ENCODE results near the gene BMP5.
"Not testable (repeated sequence)": the region's sequence is repeated elsewhere in the genome, so short reads cannot be mapped to it uniquely, and the experiment has no call there.

BMP5 gene

DNA sequence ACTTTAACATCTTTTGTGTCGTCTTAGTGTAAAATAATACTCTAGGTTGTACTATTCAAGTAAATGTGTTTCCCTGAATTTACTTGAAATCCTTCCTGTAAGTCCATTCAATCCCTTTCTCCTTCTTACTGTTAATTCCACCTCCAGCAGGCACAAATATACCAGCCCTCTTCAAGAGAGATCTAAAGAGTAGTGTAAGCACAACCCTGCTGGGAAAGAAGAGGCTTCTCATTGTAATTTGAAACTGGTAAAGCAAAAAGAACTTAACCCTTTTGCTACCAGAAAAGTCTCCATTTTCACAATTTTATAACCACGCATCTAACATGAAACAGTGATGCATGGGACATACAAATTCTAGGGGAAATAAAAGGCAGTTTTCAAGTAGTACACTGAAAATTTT, at the start of gene BMP5:
BMP5 (minus strand) TSS at position 191 of the 400 bp plus-strand sequence. CDS start 725 bp downstream, outside the sequence.
- DNase-seq, result no peak

DNA sequence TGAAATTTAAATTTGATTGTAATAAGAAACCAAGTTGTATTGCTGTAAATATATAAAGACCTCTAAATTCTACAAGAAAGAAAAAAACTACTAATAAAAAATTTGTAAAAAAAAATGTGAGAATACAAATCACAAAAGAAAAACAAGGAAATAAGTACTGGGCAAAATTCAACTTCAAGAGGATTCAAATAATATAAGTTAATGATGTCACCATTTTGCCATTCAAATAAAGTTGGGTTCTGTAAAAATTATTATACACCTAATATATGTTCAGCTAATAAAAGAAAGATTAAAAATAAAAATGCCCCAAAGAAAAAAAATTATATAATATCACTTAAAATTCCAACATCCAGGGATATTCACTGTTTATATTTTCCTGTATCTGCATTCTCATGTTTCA, 47.0 kb upstream of the BMP5 start:
- no peak for DNase-seq

DNA sequence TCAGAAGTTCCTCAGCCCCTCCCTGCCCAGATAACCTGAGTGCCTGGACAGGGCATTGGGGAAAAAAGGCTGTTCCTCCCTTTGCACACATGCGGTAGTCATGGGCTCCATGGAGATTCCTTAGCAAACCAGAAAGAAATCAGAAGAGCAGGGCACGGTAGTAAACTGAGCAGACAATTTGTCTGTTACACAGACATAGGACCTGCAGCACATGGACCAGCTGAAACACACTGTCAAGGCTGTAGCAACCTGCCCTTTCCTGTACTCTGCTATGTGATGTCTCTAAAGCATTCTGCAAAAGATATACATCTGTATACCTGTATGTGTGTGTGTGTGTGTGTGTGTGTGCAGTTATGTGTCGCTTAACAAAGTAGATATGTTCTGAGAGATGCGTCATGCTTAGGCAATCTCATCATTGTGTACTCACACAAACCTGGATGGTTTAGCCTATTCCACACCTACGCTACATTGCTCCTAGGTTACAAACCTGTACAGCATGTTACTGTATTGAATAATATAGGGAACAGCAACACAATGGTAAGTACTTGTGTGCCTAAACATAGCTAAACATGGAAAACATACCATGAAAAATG, 44.4 kb upstream of the BMP5 start:
- no peak for DNase-seq

DNA sequence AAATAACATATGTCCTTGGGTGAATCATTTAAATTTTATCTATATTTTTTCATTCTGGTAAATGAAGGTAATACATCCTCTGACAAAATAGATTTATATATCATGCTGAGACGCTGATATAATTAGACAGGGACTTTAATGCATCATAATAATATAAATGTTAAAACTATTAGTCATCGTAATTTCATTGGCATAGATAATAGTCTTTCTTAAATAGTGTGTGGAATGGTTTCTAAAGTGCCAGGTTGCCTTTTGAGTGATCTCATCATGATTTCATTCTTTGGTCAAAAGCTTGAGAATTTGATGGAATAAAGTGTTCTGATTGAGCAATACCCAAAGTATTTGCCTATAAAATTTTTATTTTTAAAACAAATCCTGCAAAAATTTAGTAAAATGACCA, 43.2 kb upstream of the BMP5 start:
- DNase-seq, result no peak

DNA sequence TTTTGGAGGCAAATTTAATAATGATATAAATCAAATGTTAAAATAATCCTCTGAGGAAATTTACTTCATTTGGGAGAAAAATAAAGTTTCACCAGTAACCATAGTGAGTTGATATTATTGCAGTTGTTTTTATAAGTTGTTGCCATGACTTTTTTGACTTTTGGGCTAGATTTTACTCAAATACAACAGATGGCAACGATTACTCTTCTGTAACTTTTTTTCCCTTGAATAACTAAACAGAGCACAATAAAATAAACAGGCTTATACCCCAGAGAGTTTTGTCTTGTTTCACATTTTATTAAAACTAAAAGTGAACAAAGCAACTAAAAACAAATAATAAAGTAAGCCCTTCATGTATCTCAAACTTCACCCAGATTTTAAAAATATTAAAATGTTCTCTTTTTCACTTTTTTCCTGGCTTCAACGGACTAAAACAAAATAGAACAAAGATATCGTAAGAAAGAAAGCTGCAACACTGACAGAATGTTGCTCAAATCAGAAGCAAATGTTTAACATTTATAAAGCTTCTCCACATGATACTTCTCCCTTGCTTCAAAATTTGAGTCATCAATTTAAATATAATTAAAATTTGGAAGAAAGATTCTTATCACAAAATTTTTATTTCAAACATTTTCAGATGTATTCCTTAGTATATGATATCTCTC, 42.5 kb upstream of the BMP5 start:
- no peak for DNase-seq

DNA sequence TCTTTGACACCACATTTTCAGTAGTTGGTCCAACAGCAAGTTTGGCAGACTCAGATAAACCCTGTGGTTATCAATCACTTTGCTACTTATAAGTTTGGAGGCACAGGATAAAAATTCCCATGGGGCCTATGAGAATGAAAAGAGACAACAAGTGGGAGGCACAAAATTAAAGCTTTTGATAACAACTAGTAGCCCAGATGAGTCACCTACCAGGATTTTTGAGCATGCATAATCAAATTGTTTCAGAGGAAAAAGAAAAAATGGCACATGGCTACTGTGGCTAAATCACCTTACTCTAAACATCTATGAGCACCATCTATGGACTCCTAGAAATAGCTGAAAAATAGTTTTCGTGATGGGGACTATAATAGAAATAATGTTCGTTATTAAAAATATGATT, 40.8 kb upstream of the BMP5 start:
- DNase-seq, result no peak

DNA sequence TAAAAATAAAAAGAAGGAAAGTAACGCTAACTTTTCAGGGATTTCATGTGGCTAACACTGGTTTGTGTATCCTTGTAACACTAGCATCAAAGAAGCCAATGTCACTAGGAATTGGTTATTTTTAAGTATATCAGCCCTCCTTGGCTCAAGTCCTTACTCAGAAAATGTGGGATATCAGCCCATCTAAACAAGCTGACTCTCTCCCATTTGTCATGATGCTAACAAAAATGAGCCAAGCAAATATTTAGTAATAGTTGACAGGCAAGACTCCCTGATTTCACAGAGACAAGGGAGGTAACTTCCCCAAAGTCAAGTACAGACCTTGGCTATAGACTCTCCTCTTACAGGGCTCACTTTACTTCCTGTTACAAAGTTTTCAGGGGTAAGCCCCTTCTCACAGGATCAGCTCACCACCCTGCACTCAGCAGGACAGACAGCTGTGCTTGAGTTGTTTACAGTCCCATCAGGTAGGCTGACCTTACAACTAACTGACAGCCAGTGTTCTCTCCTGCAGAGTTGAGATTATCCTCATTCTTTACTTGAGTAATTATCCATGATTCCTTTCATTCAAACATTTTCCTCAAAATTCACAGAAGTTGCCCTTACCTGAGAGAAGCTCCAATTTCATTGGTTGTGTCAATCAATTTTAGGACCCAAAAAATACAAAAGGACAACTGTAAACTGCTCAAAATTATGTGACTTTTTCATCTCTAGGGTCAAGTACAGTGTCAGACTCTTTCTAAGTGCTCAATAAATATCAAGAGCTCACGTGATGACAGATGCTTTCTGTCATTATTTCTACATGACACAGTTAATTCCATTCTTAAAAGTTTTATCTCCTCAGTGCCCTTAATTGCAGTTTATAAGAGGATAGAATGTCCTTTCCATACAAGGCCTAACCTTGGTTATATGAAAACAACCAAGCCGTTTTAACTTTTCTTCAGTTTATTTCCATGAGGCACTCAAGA, 38.1 kb upstream of the BMP5 start:
- no peak for DNase-seq

DNA sequence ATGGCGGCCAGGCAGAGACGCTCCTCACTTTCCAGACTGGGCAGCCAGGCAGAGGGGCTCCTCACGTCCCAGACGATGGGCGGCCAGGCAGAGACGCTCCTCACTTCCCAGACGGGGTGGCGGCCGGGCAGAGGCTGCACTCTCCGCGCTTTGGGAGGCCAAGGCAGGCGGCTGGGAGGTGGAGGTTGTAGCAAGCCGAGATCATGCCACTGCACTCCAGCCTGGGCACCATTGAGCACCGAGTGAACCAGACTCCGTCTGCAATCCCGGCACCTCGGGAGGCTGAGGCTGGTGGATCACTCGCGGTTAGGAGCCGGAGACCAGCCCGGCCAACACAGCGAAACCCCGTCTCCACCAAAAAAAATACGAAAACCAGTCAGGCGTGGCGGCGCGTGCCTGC, 35.1 kb upstream of the BMP5 start:
- DNase-seq, result not testable (repeated sequence)

DNA sequence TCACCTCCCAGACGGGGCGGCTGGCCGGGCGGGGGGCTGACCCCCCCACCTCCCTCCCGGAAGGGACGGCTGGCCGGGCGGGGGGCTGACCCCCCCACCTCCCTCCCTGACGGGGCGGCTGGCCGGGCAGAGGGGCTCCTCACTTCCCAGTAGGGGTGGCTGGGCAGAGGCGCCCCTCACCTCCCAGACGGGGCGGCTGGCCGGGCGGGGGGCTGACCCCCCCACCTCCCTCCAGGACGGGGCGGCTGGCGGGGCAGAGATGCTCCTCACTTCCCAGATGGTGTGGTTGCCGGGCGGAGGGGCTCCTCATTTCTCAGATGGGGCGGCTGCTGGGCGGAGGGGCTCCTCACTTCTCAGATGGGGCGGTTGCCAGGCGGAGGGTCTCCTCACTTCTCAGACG, 34.5 kb upstream of the BMP5 start:
- not testable (repeated sequence) for DNase-seq

DNA sequence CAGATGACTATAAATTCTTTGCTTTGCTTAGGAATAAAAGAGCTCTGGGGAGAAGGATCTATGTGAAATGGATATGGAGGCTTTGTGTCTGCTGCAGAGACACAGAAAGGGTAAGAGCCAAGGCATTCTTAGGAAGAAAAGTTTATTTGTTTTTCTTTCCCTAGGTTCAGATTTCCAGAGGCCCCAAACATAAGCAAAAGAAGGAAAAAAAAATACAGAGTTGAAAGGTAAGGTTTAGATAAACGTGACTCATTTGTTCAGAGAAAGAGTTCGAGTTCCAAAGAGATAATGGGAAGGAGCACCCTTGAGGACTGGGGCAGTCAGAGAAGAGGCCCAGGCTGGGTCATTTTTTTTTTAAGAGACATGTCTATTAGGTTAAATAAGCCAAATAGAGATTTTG, 27.4 kb upstream of the BMP5 start:
- DNase-seq, result no peak

DNA sequence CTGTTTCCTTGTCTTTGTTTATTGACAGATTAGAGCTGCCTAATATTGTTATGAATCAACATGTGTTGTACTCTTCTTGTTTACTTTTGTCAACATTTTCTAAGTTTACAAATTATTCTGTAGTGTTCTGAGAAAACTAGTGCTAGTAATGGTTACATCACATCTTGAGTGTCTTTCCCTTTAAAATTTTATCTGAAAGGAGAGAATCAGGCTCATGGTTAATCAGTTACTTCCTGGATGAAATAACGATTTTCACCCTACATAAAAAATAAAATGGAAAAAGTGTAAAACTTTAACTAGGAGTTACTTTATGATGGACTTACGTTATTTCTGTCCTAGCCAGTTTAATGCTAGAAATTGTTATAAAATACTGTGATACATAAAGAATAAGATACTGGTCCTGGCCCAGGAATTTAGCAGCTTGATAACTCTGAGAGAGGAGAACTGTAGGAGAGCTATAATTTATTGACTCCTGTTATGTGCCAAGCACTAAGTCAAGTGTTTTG, 26.4 kb upstream of the BMP5 start:
- DNase-seq, result no peak

DNA sequence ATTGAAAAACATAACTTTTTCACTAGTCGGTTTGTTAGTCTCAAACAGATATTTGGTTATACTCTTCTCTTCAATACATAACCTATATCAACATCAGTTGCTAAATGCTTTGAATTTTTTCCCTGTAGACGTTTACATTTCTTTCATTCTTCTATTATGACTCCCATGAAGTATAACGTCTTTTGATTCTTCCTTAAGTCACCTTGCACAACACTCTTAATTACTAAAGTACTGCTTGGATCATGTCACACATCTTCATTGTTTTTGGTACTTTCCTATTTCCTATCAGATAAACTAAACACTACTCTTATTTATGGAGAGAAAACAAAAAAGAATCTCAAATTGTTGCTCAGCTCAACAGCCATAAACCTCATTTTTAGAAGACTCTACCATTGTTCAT, 23.0 kb upstream of the BMP5 start:
- DNase-seq, result no peak

DNA sequence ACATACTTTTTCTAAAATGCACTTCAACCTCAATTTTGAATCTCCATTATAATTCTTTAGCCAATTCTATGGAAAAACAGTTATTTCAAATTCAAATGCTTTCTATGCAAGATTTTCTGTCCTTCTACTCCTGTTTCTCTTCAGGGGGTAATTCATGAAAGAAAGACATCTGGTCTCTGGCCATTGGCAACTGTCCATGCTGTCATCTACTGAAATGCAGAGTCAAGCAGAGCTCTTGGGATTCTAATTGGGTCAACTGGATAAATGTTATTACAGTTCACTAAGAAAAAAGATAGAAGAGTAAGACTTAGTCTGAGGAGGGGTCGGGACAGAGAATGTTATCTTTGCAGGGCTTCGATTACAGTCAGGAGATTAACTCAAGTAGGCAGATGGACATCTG, 22.0 kb upstream of the BMP5 start:
- DNase-seq, result no peak

DNA sequence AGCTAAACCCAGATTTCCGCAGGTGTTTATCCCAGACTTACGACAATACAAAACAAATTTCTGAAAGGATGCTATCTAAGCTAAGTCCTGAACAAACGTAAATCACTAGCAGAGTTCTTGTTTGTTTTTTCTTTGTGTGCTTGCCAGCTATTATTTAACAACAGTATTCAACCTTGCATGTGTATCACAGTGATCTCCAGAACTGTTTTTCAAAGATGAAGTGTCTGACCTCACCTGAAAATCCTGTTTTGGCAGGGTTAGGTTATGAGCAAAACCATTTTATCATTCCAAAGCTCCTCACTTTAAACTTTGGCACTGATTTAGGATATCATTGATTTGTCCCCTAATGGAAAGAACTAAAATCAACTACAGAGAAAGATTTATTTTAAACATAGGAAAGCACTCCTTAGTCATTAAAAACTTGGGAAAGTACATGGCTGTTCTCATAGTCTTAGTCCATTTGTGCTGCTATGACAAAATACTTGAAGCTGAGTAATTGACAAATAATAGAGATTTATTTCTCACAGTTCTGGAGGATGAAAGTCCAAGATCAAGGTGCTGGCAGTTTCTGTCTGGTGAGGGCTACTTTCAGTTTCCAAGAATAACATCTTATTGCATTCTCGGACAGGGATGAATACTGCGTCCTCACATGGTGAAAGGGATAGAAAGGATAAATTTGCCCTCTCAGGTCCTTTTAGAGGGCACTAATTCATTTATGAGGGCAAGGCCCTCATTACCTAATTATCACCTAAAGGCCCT, 20.8 kb upstream of the BMP5 start:
- DNase-seq, result no peak

DNA sequence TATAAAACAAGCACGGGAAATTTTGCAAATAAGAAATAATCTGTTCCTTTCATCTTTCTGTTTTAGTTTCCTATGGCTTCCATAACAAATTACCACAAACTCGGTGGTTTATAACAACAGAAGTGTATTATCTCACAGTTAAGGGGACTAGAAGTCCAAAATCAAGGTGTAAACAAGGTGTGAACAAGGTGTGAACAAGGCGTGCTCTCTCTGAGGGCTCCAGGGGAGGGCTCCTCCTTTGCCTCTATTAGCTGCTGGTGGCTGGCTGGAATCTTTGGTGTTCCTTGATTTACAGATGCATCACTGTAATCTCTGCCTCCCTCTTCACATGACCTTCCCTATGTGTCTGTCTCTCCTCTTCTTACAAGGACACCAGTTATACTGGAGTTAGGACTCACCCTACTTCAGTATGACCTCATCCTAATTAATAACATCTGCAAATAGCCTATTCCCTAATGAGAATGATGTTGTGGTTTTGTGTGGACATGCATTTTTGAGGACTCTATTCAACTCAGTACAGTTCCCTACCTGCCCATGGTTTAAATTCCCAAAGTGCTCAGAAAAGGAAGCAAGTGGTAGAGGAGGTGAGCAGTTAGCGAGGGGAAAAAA, 17.5 kb upstream of the BMP5 start:
- no peak for DNase-seq

DNA sequence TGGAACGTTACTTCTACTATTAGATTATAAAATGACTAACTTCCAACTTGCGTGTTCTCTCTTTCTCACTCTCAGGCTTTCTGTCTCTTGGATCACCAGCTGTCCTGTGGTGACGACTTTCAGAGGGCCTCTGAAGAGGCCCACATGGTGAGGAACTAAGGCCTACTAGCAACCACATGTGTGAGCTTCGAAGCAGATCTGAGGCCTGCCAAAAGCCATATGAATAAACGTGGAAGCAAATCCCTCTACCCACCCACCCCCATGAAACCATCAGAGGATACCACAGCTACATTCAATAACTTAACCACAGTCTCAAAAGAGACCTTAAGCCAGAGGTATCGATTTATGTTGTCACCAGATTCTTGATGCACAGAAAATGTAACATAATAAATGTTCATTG, 13.5 kb upstream of the BMP5 start:
- no peak for DNase-seq

DNA sequence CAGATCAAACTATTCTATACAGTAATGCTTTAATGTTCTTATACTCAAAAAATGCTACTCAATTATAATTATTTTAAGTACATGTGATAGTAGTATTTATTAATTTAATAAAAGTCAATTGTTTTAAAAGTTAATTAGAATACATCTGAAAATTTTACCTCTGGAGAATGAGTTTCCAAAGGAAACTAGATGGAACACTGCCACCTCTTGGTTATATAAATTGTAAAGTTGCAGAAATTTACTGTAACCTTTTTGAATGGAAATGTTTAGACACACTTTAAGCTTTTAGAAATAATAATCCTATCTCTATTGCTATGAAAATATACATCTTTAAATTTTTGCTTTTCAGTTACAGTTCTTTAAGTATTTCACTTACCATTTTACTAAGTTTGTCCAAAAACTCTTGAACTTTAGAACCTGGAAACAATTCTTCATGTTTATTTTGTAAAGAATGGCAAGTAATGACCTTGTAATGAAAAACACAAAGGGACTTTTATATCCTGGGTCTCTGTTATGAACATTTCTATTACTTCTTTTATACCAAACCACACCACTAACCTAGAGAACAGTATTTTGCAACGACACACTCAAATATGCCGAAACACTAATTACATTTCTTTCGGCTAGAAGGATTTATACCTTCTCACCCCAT, 10.9 kb upstream of the BMP5 start:
- DNase-seq, result no peak

DNA sequence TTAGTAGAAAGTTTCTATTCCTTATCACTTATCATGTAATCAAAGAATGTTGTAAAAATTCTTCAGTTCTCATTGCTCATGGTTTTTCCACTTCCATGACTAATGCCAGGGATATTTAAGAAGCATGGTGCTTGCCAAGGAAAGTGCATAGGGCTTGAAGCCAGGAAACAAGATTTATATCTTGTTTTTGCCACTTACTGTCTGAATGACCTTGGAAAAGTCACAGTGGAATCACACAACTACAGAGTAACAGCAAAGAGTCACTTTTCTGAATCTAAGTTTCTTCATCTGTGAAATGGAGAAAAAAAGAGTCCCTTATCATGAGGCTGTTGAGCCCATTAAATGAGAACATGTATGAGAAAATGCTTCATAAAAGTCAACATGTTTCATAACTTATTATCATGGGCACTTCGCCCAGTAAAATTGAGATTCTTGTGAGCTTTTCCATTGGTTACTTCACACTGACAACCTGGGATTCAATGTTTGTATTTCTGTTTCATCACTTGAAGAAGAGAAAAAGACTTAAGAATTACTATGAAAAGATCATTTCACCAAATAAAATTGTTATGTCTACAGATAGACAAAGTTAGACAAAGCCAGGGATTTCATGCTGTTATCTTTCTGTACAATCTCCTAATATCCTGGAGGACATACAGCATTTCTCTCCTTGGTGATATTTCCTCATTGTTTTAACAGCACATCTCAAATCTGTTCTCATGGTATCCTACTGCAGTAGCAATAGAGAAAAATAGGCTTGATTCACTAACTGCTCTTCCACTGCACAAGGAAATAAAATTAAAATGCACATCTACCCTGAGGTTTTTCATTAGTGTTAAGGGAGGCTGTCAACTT, 7.6 kb upstream of the BMP5 start:
- DNase-seq, result no peak

DNA sequence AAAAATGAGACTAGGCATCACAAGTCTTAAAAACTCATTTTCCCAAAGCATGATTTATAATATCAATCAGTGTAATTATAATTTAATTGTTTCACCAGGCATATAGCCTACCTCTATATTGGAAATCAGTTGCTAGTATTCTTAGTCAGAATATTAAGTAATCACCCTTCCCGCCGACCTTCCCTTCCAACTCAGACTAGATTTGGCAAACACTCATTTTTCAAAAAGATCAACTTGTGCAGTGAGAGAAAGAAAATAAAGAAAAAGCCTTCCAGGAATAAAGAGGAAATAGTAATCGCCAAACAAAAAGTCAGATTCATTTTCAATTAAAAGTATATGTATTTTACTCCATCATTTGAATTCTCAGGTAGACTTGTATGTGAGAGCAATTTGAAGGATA, 1.9 kb upstream of the BMP5 start:
- DNase-seq, result no peak

DNA sequence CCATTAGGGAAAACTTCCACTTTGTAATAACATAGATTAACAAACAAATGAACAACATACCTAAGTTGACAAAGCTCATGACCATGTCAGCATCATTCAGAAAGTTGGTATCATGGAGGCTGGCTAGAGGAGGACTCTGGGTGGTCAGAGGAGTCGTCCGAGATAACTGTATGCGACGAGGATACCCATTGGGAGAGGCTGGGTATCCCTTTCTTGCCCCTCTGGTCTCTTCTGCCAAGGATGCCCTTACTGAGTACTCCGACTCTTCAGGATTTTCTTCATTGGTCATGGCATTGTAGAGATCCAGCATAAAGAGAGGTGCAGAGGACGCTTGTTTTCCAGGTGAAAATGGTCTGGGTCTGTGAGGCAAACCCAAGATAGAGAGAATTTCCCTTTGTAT, 1.1 kb downstream of the BMP5 start:
- no peak for DNase-seq

DNA sequence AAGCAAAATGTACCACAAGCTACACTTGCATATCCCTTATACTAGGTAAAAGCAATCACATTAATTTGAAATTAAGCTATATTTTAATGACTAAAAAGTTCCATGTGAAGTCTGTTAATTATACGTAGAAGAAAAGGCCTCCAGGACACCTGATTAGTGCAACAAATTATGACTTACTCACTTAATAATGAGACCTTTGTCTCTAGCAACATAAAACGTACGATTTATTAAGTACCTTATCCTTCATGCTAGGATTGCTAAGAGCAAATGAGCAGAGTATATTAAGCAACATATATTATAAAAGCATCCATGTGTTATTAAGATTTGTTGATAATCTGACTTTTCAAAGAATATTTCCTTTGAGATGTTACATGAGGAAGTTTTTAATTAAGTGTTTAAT, 2.5 kb downstream of the BMP5 start:
- DNase-seq, result no peak

Data from NCI-H2107 (cell line).